Subcutaneous adipose tissue (tissue), 4 donors: ENCODE measurements around the gene NTN1. TPM values are rescaled to one million over a fixed set of nuclear protein-coding genes. Genes with fewer than 3 reads are reported as not detected.

ENCODE experiments used
- total RNA-seq, 4 donors: library from RNA; depleted of rRNA; stranded (reverse); fragments of >200 nt; gene quantifications; one replicate each; pipeline ENCODE4 v1.1.0, GENCODE V29; 2016
- TF ChIP-seq, protein P1 (sequence below): fragments of 450-650 bp; IDR thresholded peaks from one replicate; pipeline ENCODE4 v1.5.1; 2016; ENCODE audit warnings: low read depth, mild to moderate bottlenecking, control low read depth, antibody characterized with exemption, moderate library complexity

Gene NTN1
- total RNA-seq, 4 donors from 2014 or later, result 0.85 to 7.9 (median 3.2) TPM

DNA sequence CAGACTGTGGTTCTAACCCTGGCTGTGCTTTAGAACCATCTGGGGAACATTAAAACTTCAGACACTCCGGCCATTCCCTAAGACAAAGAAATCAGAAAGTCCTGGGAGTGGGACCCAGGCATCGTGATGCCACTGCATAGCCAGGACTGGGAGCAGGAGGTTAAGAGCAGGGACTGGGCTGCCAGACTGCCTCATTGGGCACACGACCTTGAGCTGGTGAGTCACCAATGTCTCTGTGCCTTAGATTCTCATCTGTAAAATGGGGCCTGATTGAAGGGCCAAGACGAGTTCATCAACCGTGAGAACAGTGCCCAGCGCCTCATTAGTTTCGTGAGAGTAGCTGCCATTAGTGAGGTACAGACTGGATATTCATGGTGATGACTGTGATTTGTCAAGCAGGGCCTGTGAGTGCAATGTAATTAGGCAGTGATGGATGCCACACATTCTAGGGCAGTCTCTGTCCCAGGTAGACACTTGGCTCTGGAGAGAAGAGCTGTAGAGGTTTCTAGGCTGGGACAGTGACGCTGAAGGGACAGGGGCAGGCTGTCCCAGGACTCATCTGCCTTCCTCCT lies 196.8 kb downstream of the NTN1 start:
- TF ChIP-seq, protein P1, sequence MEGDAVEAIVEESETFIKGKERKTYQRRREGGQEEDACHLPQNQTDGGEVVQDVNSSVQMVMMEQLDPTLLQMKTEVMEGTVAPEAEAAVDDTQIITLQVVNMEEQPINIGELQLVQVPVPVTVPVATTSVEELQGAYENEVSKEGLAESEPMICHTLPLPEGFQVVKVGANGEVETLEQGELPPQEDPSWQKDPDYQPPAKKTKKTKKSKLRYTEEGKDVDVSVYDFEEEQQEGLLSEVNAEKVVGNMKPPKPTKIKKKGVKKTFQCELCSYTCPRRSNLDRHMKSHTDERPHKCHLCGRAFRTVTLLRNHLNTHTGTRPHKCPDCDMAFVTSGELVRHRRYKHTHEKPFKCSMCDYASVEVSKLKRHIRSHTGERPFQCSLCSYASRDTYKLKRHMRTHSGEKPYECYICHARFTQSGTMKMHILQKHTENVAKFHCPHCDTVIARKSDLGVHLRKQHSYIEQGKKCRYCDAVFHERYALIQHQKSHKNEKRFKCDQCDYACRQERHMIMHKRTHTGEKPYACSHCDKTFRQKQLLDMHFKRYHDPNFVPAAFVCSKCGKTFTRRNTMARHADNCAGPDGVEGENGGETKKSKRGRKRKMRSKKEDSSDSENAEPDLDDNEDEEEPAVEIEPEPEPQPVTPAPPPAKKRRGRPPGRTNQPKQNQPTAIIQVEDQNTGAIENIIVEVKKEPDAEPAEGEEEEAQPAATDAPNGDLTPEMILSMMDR, result no peak

DNA sequence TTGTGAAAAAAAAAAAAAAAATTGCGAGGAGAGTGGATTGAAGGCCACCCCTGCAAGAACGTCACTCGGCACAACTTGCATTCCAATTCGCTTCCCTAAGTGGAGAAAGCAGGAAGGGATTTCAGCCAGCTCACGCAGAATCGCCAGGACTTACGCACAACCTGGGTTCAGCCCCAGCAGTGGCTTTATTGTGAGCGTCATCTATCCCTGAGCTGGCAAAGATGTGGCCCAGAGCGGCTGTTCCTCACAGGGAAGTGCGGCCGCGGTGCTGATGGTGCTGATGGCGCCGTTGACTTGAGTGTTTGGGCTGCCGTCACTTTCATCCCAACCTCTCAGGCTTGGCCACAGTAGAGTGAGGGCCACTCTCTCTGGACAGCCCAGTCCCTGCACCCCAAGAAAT lies 197.6 kb downstream of the NTN1 start:
- TF ChIP-seq, protein P1, result no peak

DNA sequence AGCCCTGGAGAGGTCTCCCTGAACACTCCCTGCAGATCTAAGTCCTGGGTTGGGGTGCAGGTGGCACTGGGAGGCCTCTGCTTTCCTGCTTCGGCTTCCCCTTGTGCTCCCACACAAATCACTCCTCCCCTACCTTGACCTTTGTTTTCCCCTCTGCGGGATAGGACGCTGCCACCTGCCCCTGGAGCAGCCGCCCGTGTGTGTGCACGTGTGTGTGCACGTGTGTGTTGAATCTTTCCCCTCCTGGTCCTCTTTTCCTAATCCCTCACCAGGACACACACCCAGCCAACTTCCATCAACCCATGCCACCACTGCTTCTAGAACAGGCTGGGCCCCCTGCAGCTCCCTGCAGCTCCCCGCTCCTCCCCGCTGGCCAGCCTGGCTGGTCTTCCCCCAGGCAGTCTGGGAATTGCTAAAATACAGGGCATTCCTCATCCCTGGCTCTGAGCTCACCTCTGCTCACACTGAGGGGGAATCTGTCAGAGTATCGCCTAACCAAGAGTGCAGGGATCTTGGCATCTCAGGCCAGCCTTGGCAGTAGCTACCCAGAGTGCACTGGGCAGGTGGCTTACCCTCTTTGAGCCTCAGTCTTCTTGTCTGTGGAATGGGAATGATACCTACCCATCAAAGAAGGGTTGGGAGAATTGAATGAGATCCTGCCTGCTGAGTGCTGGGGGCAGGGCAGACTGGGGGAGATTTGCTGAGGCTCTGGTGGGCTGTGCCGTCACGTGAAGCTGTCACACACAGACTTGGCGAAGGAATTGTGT lies 198.5 kb downstream of the NTN1 start:
- TF ChIP-seq, protein P1, result no peak

DNA sequence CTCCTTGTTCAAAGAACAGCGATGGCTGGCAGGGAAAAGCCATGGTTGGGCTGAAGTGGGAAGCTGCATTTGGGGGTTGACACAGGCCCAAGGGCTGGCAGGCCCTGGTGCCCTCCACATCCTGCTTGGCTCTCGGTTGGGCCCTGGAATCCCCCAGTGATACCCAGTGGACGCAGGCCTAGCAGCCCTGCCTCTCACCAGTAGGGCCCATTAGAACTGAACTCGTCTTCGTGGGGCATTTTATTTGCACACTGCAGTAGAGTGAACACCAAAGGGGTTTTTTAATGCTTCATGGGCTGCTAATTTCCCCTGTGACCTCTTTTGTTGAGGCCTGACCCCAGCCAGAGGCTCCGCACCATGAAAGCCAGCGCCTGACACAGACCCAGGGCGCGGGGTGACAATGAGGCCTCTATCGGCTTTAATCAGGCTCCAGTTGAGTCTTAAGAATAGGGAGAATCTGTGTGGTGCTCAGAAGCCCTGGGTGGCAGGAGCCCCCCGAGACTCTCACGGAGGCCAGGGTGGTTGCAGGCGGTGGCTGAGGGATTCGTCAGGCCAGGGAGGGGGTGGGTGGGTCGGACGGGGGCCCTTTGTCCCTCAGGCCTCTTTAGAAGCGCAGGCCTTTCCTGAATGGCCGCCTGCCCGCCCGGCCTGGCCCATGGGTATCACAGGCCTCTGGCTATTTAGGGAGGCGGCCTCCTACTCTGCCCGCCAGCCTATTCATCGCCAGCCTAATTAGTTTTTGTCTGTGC lies 199.3 kb downstream of the NTN1 start:
- TF ChIP-seq, protein P1, result no peak

DNA sequence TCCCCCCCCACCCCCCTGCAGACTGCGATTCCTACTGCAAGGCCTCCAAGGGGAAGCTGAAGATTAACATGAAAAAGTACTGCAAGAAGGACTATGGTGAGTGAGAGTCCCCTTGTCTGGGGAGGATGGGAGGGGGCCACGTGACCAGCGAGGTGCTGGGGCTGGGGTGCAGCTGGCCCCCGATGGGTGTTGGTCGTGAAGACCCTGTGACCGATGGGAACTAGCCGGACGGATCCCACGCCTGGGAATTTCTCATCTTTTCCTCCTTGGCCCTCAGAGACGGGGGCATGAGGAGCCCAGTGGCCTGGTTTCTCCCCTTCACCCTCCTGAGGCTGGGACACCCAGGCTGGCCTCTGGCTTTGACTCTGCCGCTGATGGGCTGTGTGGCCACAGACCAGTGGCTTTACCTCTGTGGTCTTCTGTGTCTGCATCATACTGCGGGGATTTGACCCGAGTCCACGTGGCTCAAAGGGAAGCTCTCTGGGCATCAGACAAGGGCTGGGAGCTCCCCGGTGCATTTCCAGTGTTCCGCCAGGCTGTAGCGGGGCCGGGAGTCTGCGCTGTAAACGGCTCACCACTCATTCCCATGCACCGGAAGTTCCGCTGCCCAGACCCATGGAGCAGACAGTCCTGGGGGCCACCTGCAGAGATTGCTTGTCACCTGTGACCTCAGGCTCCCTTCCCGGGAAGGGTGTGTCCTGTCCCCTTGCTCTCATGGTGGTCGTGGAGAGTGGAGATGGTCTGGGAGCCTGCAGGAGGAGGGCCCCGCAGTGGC lies 200.0 kb downstream of the NTN1 start:
- TF ChIP-seq, protein P1, result no peak

DNA sequence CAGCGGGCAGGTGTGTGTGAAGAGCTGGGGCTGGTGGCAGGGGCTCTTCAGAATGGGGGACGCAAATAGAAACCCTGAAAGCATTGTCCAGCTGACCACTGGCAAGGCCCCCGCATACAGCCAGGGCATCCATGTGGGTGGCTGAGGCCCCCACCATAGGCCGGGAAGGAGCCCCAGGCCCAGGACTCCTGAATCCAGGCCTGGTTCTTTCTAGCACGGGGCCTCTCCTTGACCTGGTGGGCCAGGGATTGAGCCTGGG lies 200.5 kb downstream of the NTN1 start:
- TF ChIP-seq, protein P1, result no peak

DNA sequence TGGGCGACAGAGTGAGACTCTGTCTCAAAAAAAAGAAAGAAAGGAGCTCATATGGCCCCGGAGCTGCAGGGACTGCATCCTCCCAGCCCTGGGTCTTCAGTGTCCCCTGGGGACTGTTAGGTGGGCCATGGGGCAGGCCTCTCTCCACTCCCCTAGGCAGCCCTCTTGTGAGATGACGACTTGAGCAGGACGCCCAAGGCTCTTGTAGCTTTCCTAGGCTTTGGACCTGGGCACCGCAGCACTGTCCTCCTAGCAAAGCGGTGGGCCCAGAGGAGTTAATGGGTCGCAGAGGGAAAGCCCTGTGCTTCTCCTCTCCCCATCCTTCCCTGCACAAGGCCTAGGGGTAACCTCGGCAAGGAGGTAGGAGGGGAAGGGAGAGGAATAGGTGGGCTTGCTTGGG lies 202.2 kb downstream of the NTN1 start:
- TF ChIP-seq, protein P1, result no peak
